Astrocyte of the cerebellum (primary cell): ENCODE results near the gene MORN3.
A peak's percentile ranks its signal among the peaks of the same experiment; 100 is the strongest.
"Not testable (repeated sequence)": the region's sequence is repeated elsewhere in the genome, so short reads cannot be mapped to it uniquely, and the experiment has no call there.

Source experiments
- DNase-seq: peaks from one replicate; pipeline ENCODE4 v3.0.0-alpha.2; 2011; ENCODE audit warnings: low read depth
- H3K4me3 ChIP-seq: 2 replicates; pipeline ENCODE4 v1.5.1; 2011; ENCODE audit warnings: mild to moderate bottlenecking, low read depth, low read length, moderate library complexity
- in situ Hi-C: cut with HindIII; loops from 2 replicates; pipeline ENCODE4 v1.10.0; 2017; ENCODE audit warnings: low sequenced_read_pairs
- TF ChIP-seq, protein P1 (sequence below): IDR thresholded peaks from 2 replicates; pipeline ENCODE4 v1.5.1; 2012; ENCODE audit warnings: low read length, low read depth, moderate library complexity, mild to moderate bottlenecking; ENCODE audit errors: missing control alignments

The MORN3 gene

DNA sequence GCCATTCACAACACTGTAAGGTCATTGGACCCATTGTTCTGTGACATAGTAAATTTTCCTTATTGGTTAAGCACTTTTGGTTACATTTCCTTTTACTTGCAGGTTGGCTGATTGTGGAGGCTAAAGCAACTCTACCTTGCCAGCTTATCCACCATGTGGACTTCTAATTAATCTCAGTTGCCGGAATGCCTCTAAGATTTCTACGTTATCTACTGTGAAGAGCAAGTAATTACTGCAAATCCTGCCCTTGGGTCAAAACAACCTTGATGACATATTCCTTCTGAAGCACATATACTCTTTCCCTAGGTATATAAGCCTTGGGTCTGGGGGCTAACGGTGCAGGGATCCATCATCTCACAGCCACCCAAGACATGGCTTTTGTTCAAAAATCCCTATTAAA lies 19.5 kb upstream of the MORN3 start:
- TF ChIP-seq, protein P1, sequence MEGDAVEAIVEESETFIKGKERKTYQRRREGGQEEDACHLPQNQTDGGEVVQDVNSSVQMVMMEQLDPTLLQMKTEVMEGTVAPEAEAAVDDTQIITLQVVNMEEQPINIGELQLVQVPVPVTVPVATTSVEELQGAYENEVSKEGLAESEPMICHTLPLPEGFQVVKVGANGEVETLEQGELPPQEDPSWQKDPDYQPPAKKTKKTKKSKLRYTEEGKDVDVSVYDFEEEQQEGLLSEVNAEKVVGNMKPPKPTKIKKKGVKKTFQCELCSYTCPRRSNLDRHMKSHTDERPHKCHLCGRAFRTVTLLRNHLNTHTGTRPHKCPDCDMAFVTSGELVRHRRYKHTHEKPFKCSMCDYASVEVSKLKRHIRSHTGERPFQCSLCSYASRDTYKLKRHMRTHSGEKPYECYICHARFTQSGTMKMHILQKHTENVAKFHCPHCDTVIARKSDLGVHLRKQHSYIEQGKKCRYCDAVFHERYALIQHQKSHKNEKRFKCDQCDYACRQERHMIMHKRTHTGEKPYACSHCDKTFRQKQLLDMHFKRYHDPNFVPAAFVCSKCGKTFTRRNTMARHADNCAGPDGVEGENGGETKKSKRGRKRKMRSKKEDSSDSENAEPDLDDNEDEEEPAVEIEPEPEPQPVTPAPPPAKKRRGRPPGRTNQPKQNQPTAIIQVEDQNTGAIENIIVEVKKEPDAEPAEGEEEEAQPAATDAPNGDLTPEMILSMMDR = no peak
- in situ Hi-C loops = no loop called here
- no peak overlapping the region for H3K4me3 ChIP-seq
- no peak for DNase-seq

DNA sequence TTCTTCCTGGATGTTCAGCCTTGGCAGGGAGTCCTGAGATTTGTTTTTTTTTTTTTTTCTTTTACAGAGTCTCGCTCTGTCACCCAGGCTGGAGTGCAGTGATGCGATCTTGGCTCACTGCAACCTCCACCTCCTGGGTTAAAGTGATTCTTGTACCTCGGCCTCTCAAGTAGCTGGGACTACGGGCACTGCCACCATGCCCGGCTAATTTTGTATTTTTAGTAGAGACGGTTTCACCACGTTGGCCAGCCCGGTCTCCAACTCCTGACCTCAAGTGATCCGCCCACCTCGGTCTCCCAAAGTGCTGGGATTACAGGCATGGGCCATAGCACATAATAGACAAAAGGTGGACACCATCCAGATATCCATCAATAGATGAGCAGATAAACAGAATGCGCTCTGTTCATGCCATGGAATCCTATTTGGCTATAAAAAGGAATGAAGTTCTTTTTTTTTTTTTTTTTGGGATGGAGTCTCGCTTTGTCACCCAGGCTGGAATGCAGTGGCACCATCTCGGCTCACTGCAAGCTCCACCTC lies 10.3 kb upstream of the MORN3 start:
- DNase-seq, H3K4me3 ChIP-seq, in situ Hi-C loops: not testable (repeated sequence)

DNA sequence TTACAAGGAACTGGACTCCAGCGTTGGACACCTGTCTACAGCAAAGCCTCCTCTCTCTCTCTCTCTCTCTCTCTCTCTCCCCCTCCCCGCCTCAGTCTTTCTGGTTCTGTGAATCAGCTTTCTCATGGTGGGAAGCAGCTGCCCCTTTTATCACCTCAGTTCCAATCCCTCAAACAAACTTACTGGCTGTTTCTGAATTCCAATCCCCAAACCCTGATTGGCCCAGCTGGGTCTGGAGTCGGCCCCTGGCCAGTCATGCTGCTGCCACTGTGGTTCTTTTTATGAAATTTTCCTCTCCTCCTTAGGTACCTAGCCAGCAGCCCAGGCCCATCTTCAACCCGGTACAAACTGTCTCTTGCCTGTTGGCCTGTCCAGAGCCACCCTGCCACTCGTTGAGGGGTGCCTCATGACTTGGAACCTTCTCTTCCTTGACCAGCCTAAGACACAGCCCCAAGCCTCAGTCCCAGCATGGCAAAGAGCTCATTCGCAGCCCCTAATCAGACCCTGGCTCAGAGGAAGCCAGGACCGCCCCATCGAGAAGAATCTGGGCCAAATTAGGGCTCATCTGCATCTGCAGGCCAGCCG lies 9.4 kb upstream of the MORN3 start:
- no peak overlapping the region for H3K4me3 ChIP-seq
- DNase-seq = no peak
- TF ChIP-seq, protein P1 = no peak
- in situ Hi-C loops = no loop called here

DNA sequence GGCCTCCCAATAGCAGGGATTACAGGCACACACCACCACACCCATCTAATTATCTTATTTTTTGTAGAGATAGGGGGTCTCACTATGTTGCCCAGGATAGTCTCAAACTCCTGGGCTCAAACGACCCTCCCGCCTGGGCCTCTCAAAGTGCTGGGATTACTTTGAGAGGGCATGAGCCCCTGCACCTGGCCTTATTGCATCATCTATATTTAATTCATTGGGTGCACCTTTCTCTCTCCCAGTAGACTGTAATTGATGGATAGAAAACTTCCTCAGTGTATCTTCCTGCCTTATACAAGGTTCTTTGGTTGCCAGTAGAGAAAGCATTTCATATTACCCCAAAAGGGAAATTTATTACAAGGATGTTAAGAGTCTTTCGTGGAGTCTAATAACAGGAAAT lies 8.9 kb upstream of the MORN3 start:
- DNase-seq = no peak
- in situ Hi-C loops = no loop called here
- H3K4me3 ChIP-seq = no peak overlapping the region
- TF ChIP-seq, protein P1 = no peak

DNA sequence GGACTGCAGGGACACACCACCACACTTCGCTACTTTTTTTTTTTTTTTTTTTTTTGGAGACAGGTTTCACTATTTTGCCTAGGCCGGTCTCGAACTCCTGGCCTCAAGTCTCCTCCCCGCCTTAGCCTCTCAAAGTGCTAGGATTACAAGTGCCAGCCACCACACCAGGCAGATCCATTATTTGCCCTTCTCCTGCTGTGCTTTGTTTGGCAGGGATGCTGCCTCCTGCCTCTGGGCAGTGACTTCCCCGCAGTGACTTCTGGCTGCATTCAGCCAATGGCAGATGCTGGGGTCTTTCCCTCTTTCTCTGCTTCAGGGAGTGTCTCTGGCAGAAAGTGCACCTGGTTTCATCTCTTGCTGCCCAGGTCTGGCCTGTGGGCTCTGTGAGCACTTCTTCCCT lies 6.7 kb upstream of the MORN3 start:
- H3K4me3 ChIP-seq = no peak overlapping the region

DNA sequence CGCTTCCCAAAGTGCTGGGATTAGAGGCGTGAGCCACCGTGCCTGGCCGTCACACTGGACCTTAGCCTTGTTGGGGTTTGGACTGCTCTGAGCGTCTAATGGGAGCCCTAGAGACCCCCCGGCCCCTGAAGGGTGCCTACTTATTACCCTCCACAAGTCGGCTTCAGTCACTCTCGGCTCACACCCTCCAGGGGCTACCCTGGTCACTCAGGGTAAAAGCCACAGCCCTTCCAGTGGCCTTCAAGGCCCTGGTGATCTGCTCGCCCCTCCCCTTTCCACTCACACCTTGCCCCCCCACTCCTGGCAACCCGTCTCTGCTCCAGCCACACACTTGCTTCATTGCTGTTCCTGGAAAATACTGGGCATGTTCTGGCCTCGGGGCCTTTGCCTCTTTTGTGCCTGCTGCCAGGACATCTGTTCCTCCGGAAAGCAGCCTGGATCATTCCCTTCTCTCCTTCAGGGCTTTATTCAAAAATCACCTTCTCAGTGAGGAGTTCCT lies 3.6 kb upstream of the MORN3 start:
- TF ChIP-seq, protein P1 = no peak
- no peak for DNase-seq
- H3K4me3 ChIP-seq = peak overlapping the region; percentile 57
- in situ Hi-C loops = no loop called here

More for the DNA sequence above, 6.7 kb upstream of the MORN3 start:
- TF ChIP-seq, protein P1 = no peak
- in situ Hi-C loops = no loop called here
- DNase-seq = no peak

DNA sequence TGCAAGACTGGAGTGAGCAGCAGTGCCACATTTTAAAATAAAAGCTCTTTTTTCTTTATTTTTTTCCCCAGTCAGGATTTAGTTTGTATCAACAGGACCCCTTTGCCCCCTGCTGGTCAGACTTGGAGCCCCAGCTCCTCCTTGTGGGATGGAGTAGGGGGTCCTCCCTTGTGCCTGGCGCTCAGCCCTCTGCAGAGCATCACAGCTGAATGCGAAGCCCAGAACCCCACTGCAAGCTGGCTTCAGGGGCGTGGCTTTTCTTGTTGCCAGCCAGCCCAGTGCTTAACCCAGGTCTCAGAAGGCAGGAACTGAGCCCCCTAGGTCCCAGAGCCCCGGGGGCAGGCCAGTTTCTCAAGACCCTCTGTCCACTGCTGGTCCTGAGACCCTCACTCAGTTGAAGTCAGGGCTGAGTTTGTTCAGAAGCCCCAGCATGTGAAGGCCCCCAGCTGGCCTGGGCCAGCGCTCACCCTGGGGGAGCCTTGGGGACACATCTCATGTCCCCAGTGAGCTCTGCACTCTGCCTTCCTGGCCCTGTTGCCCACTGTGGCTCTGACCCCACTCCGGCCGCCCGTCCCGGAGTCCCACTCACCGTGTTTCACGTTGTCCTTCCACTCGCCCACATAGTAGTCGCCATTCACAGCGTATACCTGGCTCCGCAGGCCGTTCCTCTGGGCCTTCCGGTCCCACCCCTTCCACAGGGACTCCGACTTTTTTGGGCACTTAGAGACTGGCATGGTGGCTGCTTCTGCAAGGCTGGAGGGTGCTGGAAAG lies 519 bp downstream of the MORN3 start:
- in situ Hi-C loops = no loop called here
- TF ChIP-seq, protein P1 = peak; percentile 69
- peak; percentile 15 for DNase-seq
- H3K4me3 ChIP-seq = no peak overlapping the region

DNA sequence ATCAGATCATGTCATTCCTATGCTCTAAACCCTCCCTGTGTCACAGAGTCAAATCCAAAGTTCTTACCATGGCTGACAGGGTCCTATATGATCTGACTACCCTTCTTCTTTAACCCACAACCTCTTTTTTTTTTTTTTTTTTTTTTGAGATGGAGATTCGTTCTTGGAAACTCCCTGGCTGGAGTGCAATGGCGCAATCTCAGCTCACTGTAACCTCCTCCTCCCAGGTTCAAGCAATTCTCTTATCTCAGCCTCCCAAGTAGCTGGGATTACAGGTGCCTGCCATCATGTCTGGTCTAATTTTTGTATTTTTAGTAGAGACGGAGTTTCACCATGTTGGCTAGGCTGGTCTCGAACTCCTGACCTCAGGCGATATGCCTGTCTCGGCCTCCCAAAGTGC lies 2.6 kb downstream of the MORN3 start:
- in situ Hi-C loops, H3K4me3 ChIP-seq, DNase-seq: not testable (repeated sequence)
